ENCODE data around the gene EVL. TPM values are rescaled to one million over a fixed set of nuclear protein-coding genes. Genes with fewer than 3 reads are reported as not detected.

Gene EVL
- total RNA-seq, 1 donor from 2014 or later: 157 TPM

GRCh38 chr14:100106250-100107112, 41.3 kb downstream of the EVL start:
- Mint-ChIP-seq H3K4me1 (ENCODE audit: unreplicated experiment) (peaks cover 71% of the 10 kb centered on the region), H3K9me3 (ENCODE audit: unreplicated experiment) (no peaks in the 10 kb centered on the region), H3K27ac (ENCODE audit: unreplicated experiment) (no peak overlapping the region), H3K4me3 (ENCODE audit: unreplicated experiment) (no peak overlapping the region), H3K36me3 (ENCODE audit: unreplicated experiment) (peaks cover 4% of the 10 kb centered on the region), H3K27me3 (ENCODE audit: unreplicated experiment) (no peaks in the 10 kb centered on the region)
- no peak for DNase-seq (ENCODE audit: extremely low spot score, unreplicated experiment)
- no peak for TF ChIP-seq CTCF (IDR thresholded peaks at IDR 0.05)

GRCh38 chr14:100107236-100107635, 42.0 kb downstream of the EVL start:
- Mint-ChIP-seq H3K9me3 (ENCODE audit: unreplicated experiment) (no peaks in the 10 kb centered on the region), H3K36me3 (ENCODE audit: unreplicated experiment) (peaks cover 4% of the 10 kb centered on the region), H3K27me3 (ENCODE audit: unreplicated experiment) (no peaks in the 10 kb centered on the region), H3K4me1 (ENCODE audit: unreplicated experiment) (peaks cover 69% of the 10 kb centered on the region), H3K27ac (ENCODE audit: unreplicated experiment) (no peak overlapping the region), H3K4me3 (ENCODE audit: unreplicated experiment) (no peak overlapping the region)
- no peak for TF ChIP-seq CTCF (IDR thresholded peaks at IDR 0.05)
- no peak for DNase-seq (ENCODE audit: extremely low spot score, unreplicated experiment)

- DNase-seq (ENCODE audit: extremely low spot score, unreplicated experiment): peak; percentile 93
- peaks cover 11% of the 10 kb centered on the region for H3K36me3 Mint-ChIP-seq (ENCODE audit: unreplicated experiment)
- H3K27me3 Mint-ChIP-seq (ENCODE audit: unreplicated experiment): no peaks in the 10 kb centered on the region
- H3K27ac Mint-ChIP-seq (ENCODE audit: unreplicated experiment): peak overlapping the region; percentile 74
- H3K4me3 Mint-ChIP-seq (ENCODE audit: unreplicated experiment): peak overlapping the region; percentile 4
- peak; percentile 94 for TF ChIP-seq CTCF (IDR thresholded peaks at IDR 0.05)
- no peaks in the 10 kb centered on the region for H3K9me3 Mint-ChIP-seq (ENCODE audit: unreplicated experiment)
- H3K4me1 Mint-ChIP-seq (ENCODE audit: unreplicated experiment): peaks cover 67% of the 10 kb centered on the region
Measured at GRCh38 chr14:100108042-100108825, 43.0 kb downstream of the EVL start.

GRCh38 chr14:100108840-100109593, 43.8 kb downstream of the EVL start:
- no peaks in the 10 kb centered on the region for H3K27me3 Mint-ChIP-seq (ENCODE audit: unreplicated experiment)
- no peak for DNase-seq (ENCODE audit: extremely low spot score, unreplicated experiment)
- H3K4me3 Mint-ChIP-seq (ENCODE audit: unreplicated experiment): no peak overlapping the region
- H3K27ac Mint-ChIP-seq (ENCODE audit: unreplicated experiment): peak overlapping the region; percentile 74
- no peak for TF ChIP-seq CTCF (IDR thresholded peaks at IDR 0.05)
- no peaks in the 10 kb centered on the region for H3K9me3 Mint-ChIP-seq (ENCODE audit: unreplicated experiment)
- H3K36me3 Mint-ChIP-seq (ENCODE audit: unreplicated experiment): peaks cover 13% of the 10 kb centered on the region
- peaks cover 59% of the 10 kb centered on the region for H3K4me1 Mint-ChIP-seq (ENCODE audit: unreplicated experiment)

Data from osteocyte (in vitro differentiated cells).